ENCODE results near the gene MLKL.
"Not testable (repeated sequence)": the region's sequence is repeated elsewhere in the genome, so short reads cannot be mapped to it uniquely, and the experiment has no call there.

The MLKL gene

GRCh38 chr16:74673876-74674275 is 26.8 kb downstream of the MLKL start:
- no peak for TF ChIP-seq CTCF (IDR thresholded peaks at IDR 0.05; ENCODE audit: low read depth, low read length)
- no peak for DNase-seq (ENCODE audit: extremely low read depth, low read depth)

- not testable (repeated sequence) for DNase-seq (ENCODE audit: extremely low read depth, low read depth)
These were observed 31.8 kb downstream of the MLKL start for GRCh38 chr16:74668877-74669276.

GRCh38 chr16:74667255-74667700 is 33.4 kb downstream of the MLKL start:
- no peak for DNase-seq (ENCODE audit: extremely low read depth, low read depth)
- TF ChIP-seq CTCF (IDR thresholded peaks at IDR 0.05; ENCODE audit: low read depth, low read length) = no peak

- DNase-seq (ENCODE audit: extremely low read depth, low read depth) = peak; percentile 98
- no peak for TF ChIP-seq CTCF (IDR thresholded peaks at IDR 0.05; ENCODE audit: low read depth, low read length)
These were observed 34.0 kb downstream of the MLKL start, which contains the start of gene RFWD3 for GRCh38 chr16:74666425-74667254. Gene RFWD3 (minus strand): TSS chr16:74666877. CDS start chr16:74661449, 5,428 bp downstream.

- TF ChIP-seq CTCF (IDR thresholded peaks at IDR 0.05; ENCODE audit: low read depth, low read length) = no peak
- DNase-seq (ENCODE audit: extremely low read depth, low read depth) = no peak
These were observed 34.6 kb downstream of the MLKL start for GRCh38 chr16:74666010-74666421.

GRCh38 chr16:74661064-74661463 is 39.6 kb downstream of the MLKL start:
- DNase-seq (ENCODE audit: extremely low read depth, low read depth) = no peak
- no peak for TF ChIP-seq CTCF (IDR thresholded peaks at IDR 0.05; ENCODE audit: low read depth, low read length)

- no peak for TF ChIP-seq CTCF (IDR thresholded peaks at IDR 0.05; ENCODE audit: low read depth, low read length)
- no peak for DNase-seq (ENCODE audit: extremely low read depth, low read depth)
These were observed 40.3 kb downstream of the MLKL start for GRCh38 chr16:74660383-74660782.

- no peak for TF ChIP-seq CTCF (IDR thresholded peaks at IDR 0.05; ENCODE audit: low read depth, low read length)
- DNase-seq (ENCODE audit: extremely low read depth, low read depth) = no peak
These were observed 41.6 kb downstream of the MLKL start for GRCh38 chr16:74659041-74659440.

Data from AG09319 (cell line).